ENCODE data around the gene SHISA2. TPM values are rescaled to one million over a fixed set of nuclear protein-coding genes. Genes with fewer than 3 reads are reported as not detected.

Gene SHISA2
- total RNA-seq, 4 donors from 2014 or later = not detected

DNA sequence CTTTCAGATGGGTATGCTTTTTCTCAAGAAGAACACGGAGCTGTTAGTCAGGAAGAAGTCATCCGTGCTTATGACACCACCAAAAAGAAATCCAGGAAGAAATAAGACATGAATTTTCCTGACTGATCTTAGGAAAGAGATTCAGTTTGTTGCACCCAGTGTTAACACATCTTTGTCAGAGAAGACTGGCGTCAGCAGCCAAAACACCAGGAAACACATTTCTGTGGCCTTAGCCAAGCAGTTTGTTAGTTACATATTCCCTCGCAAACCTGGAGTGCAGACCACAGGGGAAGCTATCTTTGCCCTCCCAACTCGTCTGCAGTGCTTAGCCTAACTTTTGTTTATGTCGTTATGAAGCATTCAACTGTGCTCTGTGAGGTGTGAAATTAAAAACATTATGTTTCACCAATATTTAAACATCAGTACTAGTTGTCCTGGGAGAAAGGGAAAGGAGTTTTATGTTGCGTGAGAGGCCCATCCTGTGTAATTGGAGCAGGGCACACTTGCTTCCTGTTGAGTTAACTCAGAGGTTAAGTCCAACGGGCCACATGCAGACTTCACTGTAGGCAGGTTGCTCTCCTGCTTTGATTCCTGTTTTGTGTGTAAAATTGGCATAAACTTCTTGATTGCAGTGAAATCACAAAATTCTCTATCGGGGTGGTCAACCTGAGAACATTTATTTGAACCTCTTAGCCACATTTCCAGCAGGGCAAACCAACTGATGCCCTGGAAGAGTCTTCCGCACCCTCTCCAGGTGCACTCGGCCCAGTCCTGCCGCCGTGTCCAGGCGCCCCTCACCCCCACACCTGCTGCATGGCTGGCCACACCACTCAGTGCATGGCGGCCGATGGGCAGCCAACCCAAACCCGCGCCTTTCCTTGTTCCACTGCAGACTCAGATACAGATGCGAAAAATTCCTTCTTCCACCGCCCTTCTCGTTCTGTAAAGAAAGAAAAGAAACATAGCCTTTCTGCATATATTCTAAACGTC, 31.6 kb downstream of the SHISA2 start:
- intact Hi-C loops (cut with DNase I; ENCODE audit: low total_unique reads) = no loop called here
- Histone ChIP-seq H3K4me3 (no peak overlapping the region), H3K9me3 (no peaks in the 10 kb centered on the region), H3K4me1 (no peaks in the 10 kb centered on the region), H3K27me3 (no peaks in the 10 kb centered on the region), H3K36me3 (no peaks in the 10 kb centered on the region), H3K27ac (no peak overlapping the region)
- 74 to 80% methylated on average over 14 to 22 of the region's 22 CpGs for WGBS, 2 donors (ENCODE audit: low coverage in 1 of 2)
- TF ChIP-seq EP300 (IDR thresholded peaks at IDR 0.05; ENCODE audit: low read depth) = no peak
- TF ChIP-seq, protein P1, sequence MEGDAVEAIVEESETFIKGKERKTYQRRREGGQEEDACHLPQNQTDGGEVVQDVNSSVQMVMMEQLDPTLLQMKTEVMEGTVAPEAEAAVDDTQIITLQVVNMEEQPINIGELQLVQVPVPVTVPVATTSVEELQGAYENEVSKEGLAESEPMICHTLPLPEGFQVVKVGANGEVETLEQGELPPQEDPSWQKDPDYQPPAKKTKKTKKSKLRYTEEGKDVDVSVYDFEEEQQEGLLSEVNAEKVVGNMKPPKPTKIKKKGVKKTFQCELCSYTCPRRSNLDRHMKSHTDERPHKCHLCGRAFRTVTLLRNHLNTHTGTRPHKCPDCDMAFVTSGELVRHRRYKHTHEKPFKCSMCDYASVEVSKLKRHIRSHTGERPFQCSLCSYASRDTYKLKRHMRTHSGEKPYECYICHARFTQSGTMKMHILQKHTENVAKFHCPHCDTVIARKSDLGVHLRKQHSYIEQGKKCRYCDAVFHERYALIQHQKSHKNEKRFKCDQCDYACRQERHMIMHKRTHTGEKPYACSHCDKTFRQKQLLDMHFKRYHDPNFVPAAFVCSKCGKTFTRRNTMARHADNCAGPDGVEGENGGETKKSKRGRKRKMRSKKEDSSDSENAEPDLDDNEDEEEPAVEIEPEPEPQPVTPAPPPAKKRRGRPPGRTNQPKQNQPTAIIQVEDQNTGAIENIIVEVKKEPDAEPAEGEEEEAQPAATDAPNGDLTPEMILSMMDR (IDR thresholded peaks at IDR 0.05) = no peak
- in situ Hi-C loops (cut with MboI; ENCODE audit: low pct_ligation_motif_present in 1 of 4, low pct_unique_long_range_greater_than_20kb in 1 of 4, low sequenced_read_pairs in 3 of 4) = no loop called here
- DNase-seq = no peak

DNA sequence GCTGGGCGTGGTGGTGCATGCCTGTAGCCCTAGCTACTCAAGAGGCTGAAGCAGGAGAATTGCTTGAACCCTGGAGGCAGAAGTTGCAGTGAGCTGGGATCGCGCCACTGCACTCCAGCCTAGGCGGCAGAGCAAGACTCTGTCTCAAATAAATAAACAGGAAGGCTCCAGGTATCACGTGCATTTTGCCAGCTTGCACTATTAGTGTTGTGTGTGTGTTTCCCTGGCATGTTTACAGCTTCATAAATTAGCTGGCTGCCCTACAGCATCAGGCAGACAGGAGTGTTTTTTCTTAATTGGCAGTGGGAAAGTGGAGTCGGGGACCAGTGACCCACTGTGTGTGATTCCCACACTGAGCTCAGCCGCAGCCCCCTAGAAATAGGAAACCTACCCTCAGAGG, 32.6 kb downstream of the SHISA2 start:
- TF ChIP-seq, protein P1 (IDR thresholded peaks at IDR 0.05) = no peak
- no peak for TF ChIP-seq POLR2AphosphoS5 (IDR thresholded peaks at IDR 0.05)
- TF ChIP-seq POLR2A (IDR thresholded peaks at IDR 0.05) = no peak
- no peak for TF ChIP-seq EP300 (IDR thresholded peaks at IDR 0.05; ENCODE audit: low read depth)
- WGBS, 2 donors (ENCODE audit: low coverage in 1 of 2) = 81% methylated on average over 7 of the region's 7 CpGs; no CpG with 5 or more reads in 1 of the 2 donors
- H3K36me3 ChIP-seq = no peaks in the 10 kb centered on the region

DNA sequence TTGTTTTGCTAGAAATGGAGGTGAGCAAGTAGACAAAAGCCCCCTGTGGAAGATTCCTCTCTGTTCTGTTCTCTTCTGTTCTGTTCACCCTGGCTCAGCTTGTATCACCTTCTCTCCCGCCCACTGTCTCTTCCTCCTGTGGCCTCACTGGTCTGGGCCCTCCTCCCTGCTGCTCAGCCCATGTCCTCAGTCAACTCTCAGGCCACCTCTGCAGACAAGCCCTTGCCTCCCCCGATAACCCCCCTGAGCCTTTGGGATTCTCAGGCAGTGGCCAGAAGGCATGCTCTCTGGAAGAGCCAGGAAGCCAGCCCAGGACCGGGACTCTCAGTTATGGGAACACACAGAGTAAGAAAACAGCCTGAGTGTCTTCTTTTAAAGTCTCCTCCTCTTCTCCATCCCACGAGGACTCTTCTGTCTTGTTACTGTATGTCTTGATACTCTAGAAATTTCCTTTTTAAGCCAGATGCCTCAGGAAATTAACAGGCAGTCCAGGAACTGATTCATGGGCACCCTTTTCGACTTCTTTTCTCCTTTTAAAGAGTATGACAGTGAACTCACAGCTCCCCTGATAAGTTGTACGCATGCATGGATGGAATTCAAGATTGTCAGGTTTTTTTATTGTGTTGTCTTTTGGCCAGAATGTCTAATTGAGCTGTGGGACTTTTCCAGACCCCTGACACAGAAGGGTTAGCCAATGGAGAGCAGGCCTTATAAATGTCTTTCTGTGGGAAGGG, 33.7 kb downstream of the SHISA2 start:
- Histone ChIP-seq H3K36me3 (no peaks in the 10 kb centered on the region), H3K9me3 (no peaks in the 10 kb centered on the region), H3K4me1 (no peaks in the 10 kb centered on the region), H3K27me3 (no peaks in the 10 kb centered on the region), H3K27ac (no peak overlapping the region), H3K4me3 (no peak overlapping the region)
- WGBS, 2 donors (ENCODE audit: low coverage in 1 of 2) = 64 to 68% methylated on average over 6 of the region's 6 CpGs
- intact Hi-C loops (cut with DNase I; ENCODE audit: low total_unique reads) (no loop called here), in situ Hi-C loops (cut with MboI; ENCODE audit: low pct_ligation_motif_present in 1 of 4, low pct_unique_long_range_greater_than_20kb in 1 of 4, low sequenced_read_pairs in 3 of 4) (no loop called here)
- TF ChIP-seq EP300 (IDR thresholded peaks at IDR 0.05; ENCODE audit: low read depth) (no peak), POLR2A (IDR thresholded peaks at IDR 0.05) (no peak), POLR2AphosphoS5 (IDR thresholded peaks at IDR 0.05) (no peak)
- TF ChIP-seq, protein P1 (IDR thresholded peaks at IDR 0.05) = no peak
- DNase-seq = no peak

More for the DNA sequence above, 32.6 kb downstream of the SHISA2 start:
- Histone ChIP-seq H3K27ac (no peak overlapping the region), H3K9me3 (no peaks in the 10 kb centered on the region), H3K4me1 (no peaks in the 10 kb centered on the region), H3K27me3 (no peaks in the 10 kb centered on the region), H3K4me3 (no peak overlapping the region)
- intact Hi-C loops (cut with DNase I; ENCODE audit: low total_unique reads) = no loop called here
- no peak for DNase-seq
- in situ Hi-C loops (cut with MboI; ENCODE audit: low pct_ligation_motif_present in 1 of 4, low pct_unique_long_range_greater_than_20kb in 1 of 4, low sequenced_read_pairs in 3 of 4) = no loop called here

DNA sequence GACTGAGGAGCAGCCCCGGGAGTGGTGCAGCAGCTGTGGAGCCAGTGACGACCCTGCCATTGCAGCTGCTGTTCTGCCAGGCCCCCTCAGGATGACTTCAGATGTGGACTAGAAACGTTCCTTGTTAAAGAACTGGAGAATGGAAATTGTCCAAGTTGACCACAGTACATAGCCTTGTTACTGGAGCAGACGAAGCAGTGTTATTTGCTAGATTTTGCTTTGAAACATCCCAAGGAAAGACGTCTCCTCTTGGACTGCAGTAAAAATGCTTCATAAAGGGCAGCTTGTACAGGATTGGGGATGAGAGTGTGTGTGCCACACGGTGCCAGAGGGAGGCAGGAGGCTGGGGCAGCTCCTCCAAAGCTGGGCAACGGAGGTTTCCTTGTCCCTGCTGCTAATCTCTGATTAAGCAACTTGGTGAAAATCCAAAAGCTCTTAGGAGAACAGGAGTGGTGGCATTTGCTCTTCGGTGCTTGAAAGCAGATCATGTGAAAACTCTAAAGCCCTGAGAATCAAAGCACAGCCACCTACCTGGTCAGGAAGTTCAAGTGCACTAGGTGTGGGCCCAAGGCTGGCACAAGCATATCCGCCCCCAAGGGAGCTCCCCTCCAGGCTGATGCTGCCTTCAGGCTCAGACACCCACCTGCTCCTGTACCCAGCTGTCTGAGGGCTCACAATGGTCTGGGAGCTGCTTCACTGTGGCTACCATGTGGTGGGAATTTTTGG, 34.5 kb downstream of the SHISA2 start:
- 62 to 71% methylated on average over 3 to 9 of the region's 9 CpGs for WGBS, 2 donors (ENCODE audit: low coverage in 1 of 2)
- Histone ChIP-seq H3K4me1 (no peaks in the 10 kb centered on the region), H3K27ac (no peak overlapping the region), H3K36me3 (no peaks in the 10 kb centered on the region), H3K9me3 (no peaks in the 10 kb centered on the region), H3K4me3 (no peak overlapping the region), H3K27me3 (no peaks in the 10 kb centered on the region)
- TF ChIP-seq POLR2AphosphoS5 (IDR thresholded peaks at IDR 0.05) (no peak), EP300 (IDR thresholded peaks at IDR 0.05; ENCODE audit: low read depth) (no peak), POLR2A (IDR thresholded peaks at IDR 0.05) (no peak)
- TF ChIP-seq, protein P1 (IDR thresholded peaks at IDR 0.05) = no peak
- intact Hi-C loops (cut with DNase I; ENCODE audit: low total_unique reads) = no loop called here
- in situ Hi-C loops (cut with MboI; ENCODE audit: low pct_ligation_motif_present in 1 of 4, low pct_unique_long_range_greater_than_20kb in 1 of 4, low sequenced_read_pairs in 3 of 4) = no loop called here
- no peak for DNase-seq

Measured in transverse colon (tissue), 4 donors.